H1 (cell line): ENCODE measurements around the gene SMAD7. TPM values are rescaled to one million over a fixed set of nuclear protein-coding genes. Genes with fewer than 3 reads are reported as not detected.

ENCODE experiments used
- CTCF ChIA-PET: fragments of 300-600 bp; sonication (Branson Sonifier 250); formaldehyde crosslinking; loops from one replicate; lab custom pipeline; 2021; ENCODE audit not compliant: partially characterized antibody; lab: Charles Lee
- POLR2A ChIA-PET: fragments of 300-600 bp; sonication (Branson Sonifier 250); formaldehyde crosslinking; loops from one replicate; lab custom pipeline; 2021; ENCODE audit warnings: inconsistent platforms; ENCODE audit not compliant: partially characterized antibody; lab: Charles Lee
- DNase-seq, 2 experiments: peaks; one replicate each; pipeline versions ENCODE4 v3.0.0 to v3.0.0-alpha.2; 2010 to 2022; ENCODE audit warnings: low spot score in 2 of 2, low read depth in 1 of 2, mixed read lengths in 1 of 2
- FAIRE-seq: peaks from 2 replicates; lab custom pipeline; 2011; peaks lifted over from hg19 to GRCh38; lab: Jason Lieb, UNC
- H2AFZ ChIP-seq: 2 replicates; pipeline ENCODE4 v1.8.1; 2012; ENCODE audit warnings: low read length, inconsistent platforms
- H2AK5ac ChIP-seq: 2 replicates; pipeline ENCODE4 v1.6.1; 2013; ENCODE audit warnings: low read depth, low read length
- H2BK120ac ChIP-seq: replicated peaks from 2 replicates; pipeline ENCODE3; 2013; ENCODE audit warnings: low read depth, low read length, inconsistent platforms
- H2BK12ac ChIP-seq: 2 replicates; pipeline ENCODE4 v1.6.1; 2013; ENCODE audit warnings: low read depth, low read length
- H2BK15ac ChIP-seq: 2 replicates; pipeline ENCODE4 v1.6.1; 2013; ENCODE audit warnings: low read length
- H2BK20ac ChIP-seq: 2 replicates; pipeline ENCODE4 v1.6.1; 2013; ENCODE audit warnings: low read length
- H2BK5ac ChIP-seq: 2 replicates; pipeline ENCODE4 v1.6.1; 2013; ENCODE audit warnings: low read depth, low read length
- H3K14ac ChIP-seq: 2 replicates; pipeline ENCODE4 v1.6.1; 2013; ENCODE audit warnings: inconsistent platforms; ENCODE audit not compliant: insufficient read length
- H3K18ac ChIP-seq: 2 replicates; pipeline ENCODE4 v1.6.1; 2013; ENCODE audit warnings: low read length; ENCODE audit errors: extremely low read depth
- H3K23ac ChIP-seq: 2 replicates; pipeline ENCODE4 v1.6.1; 2013; ENCODE audit warnings: inconsistent platforms; ENCODE audit not compliant: insufficient read length
- H3K23me2 ChIP-seq: 2 replicates; pipeline ENCODE4 v1.6.1; 2013; ENCODE audit warnings: low read depth, low read length
- H3K27ac ChIP-seq: 2 replicates; pipeline ENCODE4 v1.6.1; 2011; ENCODE audit warnings: low read depth, low read length, inconsistent platforms
- H3K27me3 ChIP-seq, 4 experiments: replicated peaks in 1 of 4; 1 replicate in 1 of 4; 2 replicates in 3 of 4; pipeline versions ENCODE4 v1.6.1 to v1.8.1; 2011 to 2013; ENCODE audit warnings: low read length in 3 of 4, mild to moderate bottlenecking in 3 of 4, inconsistent platforms in 2 of 4, mixed read lengths in 2 of 4, moderate library complexity in 1 of 4; ENCODE audit not compliant: control insufficient read depth in 3 of 4, insufficient read depth in 3 of 4; ENCODE audit errors: extremely low read depth in 1 of 4
- H3K36me3 ChIP-seq, 4 experiments: 2 replicates each; pipeline versions ENCODE4 v1.6.1 to v1.8.1; 2011 to 2013; ENCODE audit warnings: mild to moderate bottlenecking in 4 of 4, low read length in 3 of 4, moderate library complexity in 2 of 4, control low read depth in 1 of 4, inconsistent platforms in 1 of 4; ENCODE audit not compliant: insufficient read depth in 4 of 4, control insufficient read depth in 2 of 4
- H3K4ac ChIP-seq: replicated peaks from 2 replicates; pipeline ENCODE3; 2013; ENCODE audit warnings: low read length, low read depth, mixed read lengths, inconsistent platforms; ENCODE audit not compliant: insufficient read length
- H3K4me1 ChIP-seq, 4 experiments: replicated peaks in 1 of 4; 1 replicate in 1 of 4; 2 replicates in 3 of 4; pipeline versions ENCODE4 v1.6.1 to v1.8.1; 2011 to 2013; ENCODE audit warnings: low read length in 3 of 4, inconsistent platforms in 2 of 4, mixed read lengths in 1 of 4; ENCODE audit not compliant: insufficient read depth in 4 of 4, control insufficient read depth in 3 of 4
- H3K4me2 ChIP-seq, 2 experiments: 2 replicates each; pipeline versions ENCODE4 v1.6.1 to v1.8.1; 2011 to 2013; ENCODE audit warnings: low read depth in 2 of 2, low read length in 2 of 2, control low read depth in 1 of 2, inconsistent platforms in 1 of 2, mild to moderate bottlenecking in 1 of 2; ENCODE audit not compliant: insufficient read depth in 1 of 2
- H3K4me3 ChIP-seq, 4 experiments: fragments of 200-600, 300-600 bp in 1 of 4; sonication (generic), shearing (Covaris generic), sonication (Bioruptor Twin) in 1 of 4; 2 replicates each; pipeline versions ENCODE4 v1.5.1 to v1.8.1; 2011 to 2016; ENCODE audit warnings: low read length in 4 of 4, low read depth in 3 of 4, control low read depth in 2 of 4, inconsistent platforms in 2 of 4, mild to moderate bottlenecking in 2 of 4, mixed read lengths in 1 of 4, moderate library complexity in 1 of 4; ENCODE audit not compliant: insufficient read depth in 2 of 4; ENCODE audit errors: extremely low read depth in 1 of 4
- H3K56ac ChIP-seq: replicated peaks from 2 replicates; pipeline ENCODE3; 2013; ENCODE audit warnings: low read depth, mild to moderate bottlenecking, mixed read lengths, low read length, inconsistent platforms; ENCODE audit not compliant: insufficient read length
- H3K79me1 ChIP-seq: 2 replicates; pipeline ENCODE4 v1.6.1; 2013; ENCODE audit warnings: low read depth, low read length, control low read depth
- H3K79me2 ChIP-seq, 2 experiments: 2 replicates each; pipeline versions ENCODE4 v1.6.1 to v1.8.1; 2012 to 2013; ENCODE audit warnings: low read length in 2 of 2, mild to moderate bottlenecking in 2 of 2, inconsistent platforms in 1 of 2; ENCODE audit not compliant: insufficient read depth in 2 of 2, control insufficient read depth in 1 of 2
- H3K9ac ChIP-seq, 4 experiments: replicated peaks in 1 of 4; 1 replicate in 1 of 4; 2 replicates in 3 of 4; pipeline versions ENCODE4 v1.6.1 to v1.8.1; 2011 to 2013; ENCODE audit warnings: low read depth in 3 of 4, low read length in 3 of 4, control low read depth in 2 of 4, mild to moderate bottlenecking in 2 of 4, moderate library complexity in 2 of 4, inconsistent platforms in 1 of 4; ENCODE audit errors: extremely low read depth in 1 of 4
- H3K9me3 ChIP-seq, 2 experiments: 2 replicates each; pipeline versions ENCODE4 v1.6.1 to v1.8.1; 2012 to 2013; ENCODE audit warnings: mild to moderate bottlenecking in 2 of 2, moderate library complexity in 2 of 2, control low read depth in 1 of 2, inconsistent platforms in 1 of 2, low read depth in 1 of 2, low read length in 1 of 2, mixed read lengths in 1 of 2; ENCODE audit not compliant: insufficient read depth in 2 of 2
- H4K20me1 ChIP-seq, 2 experiments: replicated peaks in 1 of 2; 2 replicates each; pipeline versions ENCODE3 to v1.8.1; 2011 to 2013; ENCODE audit warnings: inconsistent platforms in 2 of 2, low read length in 2 of 2, mild to moderate bottlenecking in 1 of 2; ENCODE audit not compliant: insufficient read depth in 2 of 2, control insufficient read depth in 1 of 2
- H4K5ac ChIP-seq: 2 replicates; pipeline ENCODE4 v1.6.1; 2013; ENCODE audit warnings: low read length, low read depth, mixed read lengths, inconsistent platforms; ENCODE audit not compliant: insufficient read length
- H4K8ac ChIP-seq: 2 replicates; pipeline ENCODE4 v1.8.0; 2013; ENCODE audit warnings: mild to moderate bottlenecking, moderate library complexity, low read length, inconsistent platforms; ENCODE audit not compliant: insufficient read depth; ENCODE audit errors: extremely low read depth
- H4K91ac ChIP-seq: replicated peaks from 2 replicates; pipeline ENCODE3; 2013; ENCODE audit warnings: low read length, mixed read lengths, inconsistent platforms; ENCODE audit not compliant: insufficient read length
- EZH2 ChIP-seq: fragments of 200-600 bp; sonication (generic); IDR thresholded peaks from 2 replicates; pipeline ENCODE4 v1.7.1; 2012; ENCODE audit warnings: low read depth, mild to moderate bottlenecking, moderate library complexity, low read length, inconsistent platforms; ENCODE audit not compliant: severe bottlenecking
- WGBS, 2 experiments: shearing (Covaris generic) in 1 of 2; methylation state at CpG; one replicate each; pipeline versions ENCODE4 v1.1.6 to v1.1.7; 2013 to 2015; ENCODE audit warnings: low lambda C conversion rate in 2 of 2, mixed read lengths in 2 of 2, inconsistent platforms in 1 of 2, low coverage in 1 of 2, missing lambda C conversion rate in 1 of 2; ENCODE audit not compliant: insufficient replicate concordance in 2 of 2, insufficient coverage in 1 of 2, insufficient read length in 1 of 2; ENCODE audit errors: extremely low coverage in 1 of 2, missing lambda C conversion rate in 1 of 2; 5-methylcytosine and 5-hydroxymethylcytosine counted together
- polyA plus RNA-seq, 7 experiments: library from polyadenylated mRNA; depleted of rRNA in 3 of 7; stranded (reverse) in 5 of 7; unstranded in 2 of 7; fragments of >200 nt in 5 of 7; fragments of 200-250 nt in 2 of 7; gene quantifications; 1 replicate in 5 of 7; 2 replicates in 1 of 7; 4 replicates in 1 of 7; pipeline versions ENCODE4 v1.2.1 to v1.2.3, GENCODE V29; 2011 to 2013; ENCODE audit warnings: missing spikeins in 2 of 7, mixed read lengths in 2 of 7
- total RNA-seq: library from RNA; stranded (reverse); fragmentation: NEBNext Ultra II Directional; extraction: Animal tissue kit (Norgen Biotek cat#: 25700); gene quantifications from 2 replicates; pipeline ENCODE4 v1.2.1, GENCODE V29; 2021

SMAD7 gene
- total and polyA plus RNA-seq, 2 of the 8 experiments (the other 6 are each of a cell fraction or from before 2014, with no cell fraction given), result 6.5 to 15.5 TPM

- Histone ChIP-seq H3K56ac (no peak overlapping the region), H4K8ac (no peak overlapping the region), H3K4ac (peak overlapping the region; percentile 32), H3K9ac (no peak overlapping the region), H3K9me3 (peaks cover 0 to 2% of the 10 kb centered on the region in 2 experiments; a peak in 1 of 4 replicates), H4K20me1 (no peaks in the 10 kb centered on the region), H3K4me3 (no peak overlapping the region), H2BK120ac (no peak overlapping the region), H2BK12ac (no peak overlapping the region), H3K18ac (no peak overlapping the region), H3K79me2 (no peaks in the 10 kb centered on the region), H3K14ac (no peak overlapping the region), H2BK15ac (no peak overlapping the region), H2AFZ (no peak overlapping the region), H3K36me3 (no peaks in the 10 kb centered on the region), H4K91ac (no peak overlapping the region)
- POLR2A ChIA-PET, result no interaction called here
- DNase-seq (no peak), FAIRE-seq (no peak)
- WGBS, 2 experiments, result 50% methylated on average over 1 of the region's 3 CpGs; no CpG with 5 or more reads in 1 of the 2 experiments
- no peak for TF ChIP-seq EZH2
- TF ChIP-seq, all 59 proteins: peak for 0
- H3K4me1 ChIP-seq, result no peaks in the 10 kb centered on the region; a peak in 1 of 7 replicates
- H3K23ac ChIP-seq, result no peak overlapping the region
- CTCF ChIA-PET, result interaction anchor here (1.5 kb wide), 1 partner anchor 11 kb away, joined by 3 read pairs; no protein-coding TSS in a partner anchor
- no peak overlapping the region for H4K5ac ChIP-seq
- H3K79me1 ChIP-seq, result no peaks in the 10 kb centered on the region
- H3K27me3 ChIP-seq, result no peaks in the 10 kb centered on the region; a peak in 1 of 7 replicates
- no peak overlapping the region for H2BK20ac ChIP-seq
- H3K23me2 ChIP-seq, result no peaks in the 10 kb centered on the region
- no peak overlapping the region for H3K27ac ChIP-seq
- H3K4me2 ChIP-seq, result no peak overlapping the region
- no peak overlapping the region for H2AK5ac ChIP-seq
- no peak overlapping the region for H2BK5ac ChIP-seq
Observed at GRCh38 chr18:48908916-48909315, 41.8 kb downstream of the SMAD7 start.
